NCI-H748 (cell line): ENCODE results near the gene NSDHL.
A peak's percentile ranks its signal among the peaks of the same experiment; 100 is the strongest.
"Not testable (repeated sequence)": the region's sequence is repeated elsewhere in the genome, so short reads cannot be mapped to it uniquely, and the experiment has no call there.

Experiments used
- DNase-seq: peaks from one replicate; lab custom pipeline; 2025; ENCODE audit not compliant: unreplicated experiment; lab: John Stamatoyannopoulos, UW

NSDHL gene

DNA sequence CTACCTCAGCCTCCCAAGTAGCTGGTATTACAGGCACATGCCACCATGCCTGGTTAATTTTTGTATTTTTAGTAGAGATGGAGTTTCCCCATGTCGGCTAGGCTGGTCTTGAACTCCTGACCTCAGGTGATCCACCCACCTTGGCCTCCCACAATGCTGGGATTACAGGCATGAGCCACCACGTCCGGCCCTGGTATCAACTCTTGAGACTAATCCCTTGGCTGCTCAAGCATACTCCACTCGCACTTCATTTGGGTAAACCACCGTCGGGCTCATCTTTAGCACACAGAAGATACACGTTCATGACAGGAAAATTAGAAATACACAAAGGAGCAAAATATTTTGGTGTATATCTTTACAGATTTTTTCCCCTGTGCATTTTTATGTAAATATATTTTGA is 79.2 kb downstream of the NSDHL start:
- DNase-seq: not testable (repeated sequence)

DNA sequence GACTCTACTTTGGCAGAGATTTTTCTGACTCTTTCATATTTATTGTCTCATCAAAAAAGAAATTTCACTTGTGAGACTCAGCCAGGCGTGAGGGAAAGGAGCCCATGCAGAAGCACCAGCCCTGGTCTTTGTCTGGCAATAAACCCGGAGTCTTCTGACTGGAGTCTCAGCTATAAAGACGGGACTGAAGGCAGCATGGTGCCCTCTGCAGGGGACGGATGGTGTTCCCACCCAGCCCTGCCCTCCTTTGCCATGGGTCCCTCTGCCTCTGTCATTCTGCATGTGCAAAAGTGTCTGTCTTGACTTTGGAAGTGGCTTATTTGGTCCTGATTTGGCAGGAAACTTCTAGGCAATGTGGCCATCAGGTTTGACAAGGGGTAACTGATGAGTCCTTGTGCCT is 81.2 kb downstream of the NSDHL start:
- no peak for DNase-seq

GRCh38 chrX:152912641-152913040 is 81.8 kb downstream of the NSDHL start:
- DNase-seq: no peak

DNA sequence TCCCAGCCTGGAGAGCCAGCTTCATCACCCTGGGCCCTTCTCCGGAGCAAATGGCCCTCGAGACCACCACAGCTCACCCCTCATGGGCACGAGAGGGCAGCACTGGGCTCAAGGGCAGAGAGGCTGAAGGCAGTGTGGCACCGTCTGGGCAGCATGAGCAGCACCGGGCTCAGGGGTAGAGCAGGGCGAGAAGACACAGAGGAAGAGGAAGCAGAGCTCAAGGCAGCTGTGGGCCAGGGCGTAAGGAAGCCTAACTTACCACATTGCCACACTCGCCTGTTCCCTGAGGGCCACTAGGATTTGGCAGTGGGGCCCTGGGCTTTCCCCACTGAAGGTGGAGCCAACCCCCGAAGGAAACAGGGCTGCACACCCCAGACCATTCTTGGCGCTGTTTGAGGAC is 82.5 kb downstream of the NSDHL start:
- DNase-seq: no peak

- no peak for DNase-seq
Measured at GRCh38 chrX:152913910-152914309, 83.0 kb downstream of the NSDHL start.

GRCh38 chrX:152915541-152916241 is 84.8 kb downstream of the NSDHL start:
- peak; percentile 2 for DNase-seq

- no peak for DNase-seq
Measured at GRCh38 chrX:152917656-152918579, 87.1 kb downstream of the NSDHL start.

DNA sequence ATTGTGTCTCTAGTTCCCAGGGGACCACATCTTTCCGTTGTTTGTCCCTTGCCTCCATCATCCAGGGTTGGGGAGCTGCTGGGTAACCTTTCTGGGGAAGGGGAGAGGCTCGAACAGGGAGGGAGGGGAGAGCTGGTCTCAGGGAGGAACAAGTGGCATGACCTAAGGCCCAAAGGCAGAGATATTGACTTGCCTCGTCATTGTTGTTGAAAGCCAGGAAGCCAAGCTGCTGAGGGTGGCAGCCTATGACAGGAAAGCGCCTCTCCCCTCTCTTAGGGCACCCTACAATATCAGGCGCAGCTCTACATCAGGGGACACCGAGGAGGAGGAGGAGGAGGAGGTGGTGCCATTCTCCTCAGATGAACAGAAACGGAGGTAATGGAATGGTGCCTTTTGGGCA is 87.8 kb downstream of the NSDHL start:
- DNase-seq: no peak
